ENCODE measurements around the gene MRTFA. TPM values are rescaled to one million over a fixed set of nuclear protein-coding genes. Genes with fewer than 3 reads are reported as not detected.

The MRTFA gene
- total RNA-seq, 2 experiments from 2014 or later = 55.3 to 58.9 TPM

GRCh38 chr22:40472579-40472978, 163.9 kb downstream of the MRTFA start:
- H3K27ac Mint-ChIP-seq = peak overlapping the region; percentile 63
- H3K4me1 ChIP-seq (ENCODE audit: insufficient read depth, low read length) = peaks cover 4% of the 10 kb centered on the region
- intact Hi-C loops (cut with DNase I, micrococcal nuclease) = no loop called here
- no peaks in the 10 kb centered on the region for H3K36me3 Mint-ChIP-seq (ENCODE audit: low read depth)
- ATAC-seq (ENCODE audit: poor library complexity) = no peak
- ChIA-PET CTCF (interaction anchor here (2.9 kb wide), 1 partner anchor 36 kb away, joined by 8 read pairs; no protein-coding TSS in a partner anchor), POLR2A (interaction anchor here (1.2 to 1.3 kb wide), 2 partner anchors 10 to 14 kb away, joined by 4 to 5 read pairs; no protein-coding TSS in a partner anchor)
- H3K9me3 ChIP-seq (ENCODE audit: control insufficient read depth in 1 of 2, insufficient read depth in 1 of 2, low read length in 2 of 2) = no peaks in the 10 kb centered on the region
- H3K27me3 Mint-ChIP-seq = no peaks in the 10 kb centered on the region
- no peak for DNase-seq
- H3K4me1 Mint-ChIP-seq (ENCODE audit: low read depth) = peaks cover 46% of the 10 kb centered on the region
- no peaks in the 10 kb centered on the region for H3K9me3 Mint-ChIP-seq
- H3K36me3 ChIP-seq (ENCODE audit: insufficient read depth, low read length) = peaks cover 4% of the 10 kb centered on the region
- no peaks in the 10 kb centered on the region for H3K27me3 ChIP-seq (ENCODE audit: control insufficient read depth in 1 of 2, insufficient read depth in 2 of 2, low read length in 2 of 2)
- no peak overlapping the region for H3K4me3 Mint-ChIP-seq
- no peak overlapping the region for H3K4me3 ChIP-seq (ENCODE audit: low read length)
- H3K27ac ChIP-seq (ENCODE audit: low read depth in 1 of 2, low read length in 2 of 2) = no peak overlapping the region
- TF ChIP-seq CTCF (IDR thresholded peaks at IDR 0.05) = no peak

GRCh38 chr22:40472051-40472450, 164.5 kb downstream of the MRTFA start:
- no peak overlapping the region for H3K4me3 ChIP-seq (ENCODE audit: low read length)
- no peaks in the 10 kb centered on the region for H3K9me3 ChIP-seq (ENCODE audit: control insufficient read depth in 1 of 2, insufficient read depth in 1 of 2, low read length in 2 of 2)
- no peak for DNase-seq
- Mint-ChIP-seq H3K36me3 (ENCODE audit: low read depth) (no peaks in the 10 kb centered on the region), H3K4me3 (no peak overlapping the region), H3K9me3 (no peaks in the 10 kb centered on the region), H3K27me3 (no peaks in the 10 kb centered on the region), H3K4me1 (ENCODE audit: low read depth) (peaks cover 49% of the 10 kb centered on the region), H3K27ac (no peak overlapping the region)
- intact Hi-C loops (cut with DNase I, micrococcal nuclease) = no loop called here
- POLR2A ChIA-PET = interaction anchor here (1.2 to 1.3 kb wide), 2 partner anchors 10 to 14 kb away, joined by 4 to 5 read pairs; no protein-coding TSS in a partner anchor
- no peak for ATAC-seq (ENCODE audit: poor library complexity)
- H3K4me1 ChIP-seq (ENCODE audit: insufficient read depth, low read length) = peaks cover 4% of the 10 kb centered on the region
- no peaks in the 10 kb centered on the region for H3K27me3 ChIP-seq (ENCODE audit: control insufficient read depth in 1 of 2, insufficient read depth in 2 of 2, low read length in 2 of 2)
- no peak overlapping the region for H3K27ac ChIP-seq (ENCODE audit: low read depth in 1 of 2, low read length in 2 of 2)
- no peak for TF ChIP-seq CTCF (IDR thresholded peaks at IDR 0.05)
- CTCF ChIA-PET = interaction anchor here (1.0 to 2.9 kb wide), 2 partner anchors 11 to 35 kb away, joined by 5 to 8 read pairs; no protein-coding TSS in a partner anchor
- peaks cover 4% of the 10 kb centered on the region for H3K36me3 ChIP-seq (ENCODE audit: insufficient read depth, low read length)

- H3K4me1 Mint-ChIP-seq (ENCODE audit: low read depth) = peaks cover 59% of the 10 kb centered on the region
- no peak overlapping the region for H3K27ac ChIP-seq (ENCODE audit: low read depth in 1 of 2, low read length in 2 of 2)
- DNase-seq (no peak), ATAC-seq (ENCODE audit: poor library complexity) (no peak)
- H3K27me3 Mint-ChIP-seq = no peaks in the 10 kb centered on the region
- TF ChIP-seq CTCF (IDR thresholded peaks at IDR 0.05) = no peak
- H3K27me3 ChIP-seq (ENCODE audit: control insufficient read depth in 1 of 2, insufficient read depth in 2 of 2, low read length in 2 of 2) = no peaks in the 10 kb centered on the region
- peaks cover 11% of the 10 kb centered on the region for H3K4me1 ChIP-seq (ENCODE audit: insufficient read depth, low read length)
- H3K36me3 ChIP-seq (ENCODE audit: insufficient read depth, low read length) = no peaks in the 10 kb centered on the region
- ChIA-PET CTCF (no interaction called here), POLR2A (no interaction called here)
- intact Hi-C loops (cut with DNase I, micrococcal nuclease) = no loop called here
- no peaks in the 10 kb centered on the region for H3K9me3 ChIP-seq (ENCODE audit: control insufficient read depth in 1 of 2, insufficient read depth in 1 of 2, low read length in 2 of 2)
- H3K4me3 Mint-ChIP-seq = no peak overlapping the region
- H3K4me3 ChIP-seq (ENCODE audit: low read length) = no peak overlapping the region
- H3K9me3 Mint-ChIP-seq = no peaks in the 10 kb centered on the region
- H3K27ac Mint-ChIP-seq = no peak overlapping the region
- no peaks in the 10 kb centered on the region for H3K36me3 Mint-ChIP-seq (ENCODE audit: low read depth)
Observed at GRCh38 chr22:40469181-40469580, 167.3 kb downstream of the MRTFA start.

Measured in CD4-positive, alpha-beta T cell (primary cell).